GM12878 (cell line): ENCODE results near the gene ENPP4. TPM values are rescaled to one million over a fixed set of nuclear protein-coding genes. Genes with fewer than 3 reads are reported as not detected.

ENCODE experiments used
- ATAC-seq: fragments of 200-7000 bp; cut with Tn5 transposase; 3 replicates; pipeline ENCODE4 v1.9.1; 2020; ENCODE audit warnings: mild to moderate bottlenecking, moderate library complexity
- BruUV-seq: library from RNA; stranded (reverse); fragments of 400-500 nt; replicated peaks from 2 replicates; lab custom pipeline; 2021; lab: Mats Ljungman, UMichigan
- CTCF ChIA-PET: fragments of 300-600 bp; sonication (Branson Sonifier 250); formaldehyde crosslinking; extraction: SDS; loops from one replicate; lab custom pipeline; 2021; ENCODE audit warnings: inconsistent platforms; lab: Yijun Ruan, JAX
- POLR2A ChIA-PET: fragments of 350-600 bp; formaldehyde crosslinking; extraction: SDS; loops from one replicate; lab custom pipeline; 2021; ENCODE audit warnings: inconsistent platforms; lab: Charles Lee
- RAD21 ChIA-PET: fragments of 300-600 bp; sonication (Branson Sonifier 250); formaldehyde crosslinking; loops from one replicate; lab custom pipeline; 2023; ENCODE audit warnings: antibody characterized with exemption; ENCODE audit not compliant: unreplicated experiment; lab: Charles Lee
- SMC1A ChIA-PET: fragments of 300-600 bp; sonication (Branson Sonifier 250); formaldehyde crosslinking; loops from one replicate; lab custom pipeline; 2023; ENCODE audit not compliant: unreplicated experiment, uncharacterized antibody; lab: Charles Lee
- DNase-seq: peaks from one replicate; pipeline ENCODE4 v3.0.0-alpha.2; 2011; ENCODE audit warnings: low read depth, low spot score
- FAIRE-seq: peaks from 3 replicates; lab custom pipeline; 2011; peaks lifted over from hg19 to GRCh38; lab: Jason Lieb, UNC
- H2AFZ ChIP-seq: 2 replicates; pipeline ENCODE4 v1.6.0; 2011; ENCODE audit warnings: low read depth, low read length, control low read depth; ENCODE audit not compliant: control insufficient read depth
- H3K27ac ChIP-seq: 2 replicates; pipeline ENCODE4 v1.5.1; 2011; ENCODE audit warnings: control low read depth; ENCODE audit not compliant: control insufficient read depth, insufficient read depth
- H3K27me3 ChIP-seq, 2 experiments: replicated peaks in 1 of 2; 2 replicates each; pipeline versions ENCODE4 v1.6.0 to v1.6.1; 2011; ENCODE audit warnings: low read length in 1 of 2; ENCODE audit not compliant: control insufficient read depth in 2 of 2, insufficient read depth in 2 of 2
- H3K36me3 ChIP-seq, 2 experiments: 2 replicates each; pipeline ENCODE4 v1.5.1; 2011; ENCODE audit warnings: low read length in 1 of 2; ENCODE audit not compliant: control insufficient read depth in 2 of 2, insufficient read depth in 2 of 2
- H3K4me1 ChIP-seq: 2 replicates; pipeline ENCODE4 v1.6.1; 2011; ENCODE audit warnings: mild to moderate bottlenecking, low read length, moderate library complexity, mixed read lengths; ENCODE audit not compliant: control insufficient read depth, insufficient read depth
- H3K4me2 ChIP-seq: 2 replicates; pipeline ENCODE4 v1.6.0; 2011; ENCODE audit warnings: control low read depth; ENCODE audit not compliant: control insufficient read depth, insufficient read depth
- H3K4me3 ChIP-seq: fragments of 200-600 bp; sonication (generic); 2 replicates; pipeline ENCODE4 v1.5.1; 2016
- H3K79me2 ChIP-seq: 2 replicates; pipeline ENCODE4 v1.6.0; 2011; ENCODE audit warnings: low read length; ENCODE audit not compliant: control insufficient read depth, insufficient read depth
- H3K9ac ChIP-seq: 2 replicates; pipeline ENCODE4 v1.8.0; 2011; ENCODE audit warnings: low read length, control low read depth, mixed read lengths; ENCODE audit not compliant: control insufficient read depth, insufficient read depth
- H3K9me3 ChIP-seq: replicated peaks from 3 replicates; pipeline ENCODE4 v1.5.1; 2011; ENCODE audit warnings: mild to moderate bottlenecking, low read length; ENCODE audit not compliant: control insufficient read depth, insufficient read depth
- H4K20me1 ChIP-seq: 2 replicates; pipeline ENCODE4 v1.6.0; 2011; ENCODE audit not compliant: control insufficient read depth, insufficient read depth
- CEBPZ ChIP-seq: fragments of 150-350 bp; IDR thresholded peaks from 2 replicates; pipeline ENCODE4 v1.6.1; 2016; ENCODE audit warnings: low read depth, low read length
- ELK1 ChIP-seq: IDR thresholded peaks from 2 replicates; pipeline ENCODE4 v1.6.1; 2012; ENCODE audit warnings: low read depth, low read length, improper control_type of control experiment
- MEF2A ChIP-seq: IDR thresholded peaks from 2 replicates; pipeline ENCODE4 v1.6.1; 2011; ENCODE audit warnings: low read depth, mild to moderate bottlenecking, low read length, moderate library complexity; ENCODE audit not compliant: insufficient read depth
- NBN ChIP-seq: fragments of 450-650 bp; IDR thresholded peaks from 2 replicates; pipeline ENCODE4 v1.6.1; 2016
- NFIC ChIP-seq: IDR thresholded peaks from 2 replicates; pipeline ENCODE4 v1.6.1; 2012; ENCODE audit warnings: low read depth, mild to moderate bottlenecking, inconsistent platforms, low read length, moderate library complexity
- NR2C2 ChIP-seq: IDR thresholded peaks from 2 replicates; pipeline ENCODE4 v1.6.1; 2011; ENCODE audit warnings: borderline replicate concordance, low read depth; ENCODE audit not compliant: control insufficient read depth, insufficient read length
- SIN3A ChIP-seq: IDR thresholded peaks from 2 replicates; pipeline ENCODE4 v1.6.1; 2012; ENCODE audit warnings: low read depth, low read length, improper control_type of control experiment
- SREBF2 ChIP-seq: IDR thresholded peaks from 2 replicates; pipeline ENCODE4 v1.6.1; 2012; ENCODE audit warnings: mild to moderate bottlenecking, low read length
- ZNF207 ChIP-seq: fragments of 450-650 bp; IDR thresholded peaks from 2 replicates; pipeline ENCODE4 v1.6.1; 2014; ENCODE audit warnings: antibody characterized with exemption, mild to moderate bottlenecking, borderline replicate concordance
- WGBS: methylation state at CpG from one replicate; pipeline ENCODE4 v1.1.6; 2016; ENCODE audit warnings: low lambda C conversion rate; ENCODE audit not compliant: insufficient replicate concordance, insufficient coverage; ENCODE audit errors: missing lambda C conversion rate; 5-methylcytosine and 5-hydroxymethylcytosine counted together
- in situ Hi-C: fragments of 300-500 bp; cut with MboI; formaldehyde crosslinking; loops from 9 replicates; pipeline ENCODE4 v1.14.3; 2018; ENCODE audit warnings: mixed read lengths
- intact Hi-C: fragments of 100-400 bp; cut with micrococcal nuclease; formaldehyde crosslinking; loops from one replicate; pipeline ENCODE4 v1.14.2; 2022; ENCODE audit not compliant: unreplicated experiment
- polyA plus RNA-seq, 11 experiments: library from polyadenylated mRNA; depleted of rRNA in 4 of 11; unstranded in 6 of 11; stranded (reverse) in 5 of 11; fragments of >200 nt; fragmentation: Nextera tagmentation in 4 of 11; fragmentation: Illumina TruSeq in 1 of 11; extraction: Ambion mirVana in 4 of 11; extraction: Trizol in 1 of 11; gene quantifications; 1 replicate in 1 of 11; 2 replicates in 10 of 11; pipeline versions ENCODE4 v1.2.1 to v1.2.3, GENCODE V29; 2011 to 2016; ENCODE audit warnings: inconsistent platforms in 2 of 11, missing spikeins in 2 of 11, low read depth in 1 of 11
- total RNA-seq, 4 experiments: library from RNA; depleted of rRNA in 3 of 4; stranded (reverse); fragments of >200 nt in 3 of 4; fragmentation: Illumina TruSeq in 1 of 4; extraction: Trizol in 1 of 4; gene quantifications; 2 replicates each; pipeline versions ENCODE4 v1.2.1 to v1.2.3, GENCODE V29; 2013 to 2021

The ENPP4 gene
- total and polyA plus RNA-seq, 10 of the 15 experiments (the other 5 are each of a cell fraction or from before 2014, with no cell fraction given): 3.3 to 9.7 (median 5.3) TPM

GRCh38 chr6:46186583-46186982 is 56.8 kb downstream of the ENPP4 start:
- in situ Hi-C loops: no loop called here
- Histone ChIP-seq H3K9me3 (no peaks in the 10 kb centered on the region; the same call in 2 of the 3 replicates), H3K9ac (no peak overlapping the region), H3K27ac (no peak overlapping the region), H3K79me2 (no peaks in the 10 kb centered on the region), H3K36me3 (no peaks in the 10 kb centered on the region), H3K4me3 (no peak overlapping the region), H3K27me3 (peaks cover 3 to 4% of the 10 kb centered on the region in 2 experiments; a peak in 3 of 4 replicates), H2AFZ (no peak overlapping the region), H3K4me1 (no peaks in the 10 kb centered on the region), H4K20me1 (no peaks in the 10 kb centered on the region)
- 36% methylated on average over 1 of the region's 1 CpG for WGBS
- ChIA-PET CTCF (interaction anchor here (0.6 kb wide), 1 partner anchor 96 kb away, joined by 3 read pairs; no protein-coding TSS in a partner anchor), RAD21 (no interaction called here), SMC1A (interaction anchor here (1.4 to 1.6 kb wide), 3 partner anchors 30 to 48 kb away, joined by 4 to 6 read pairs (median 4); no protein-coding TSS in a partner anchor), POLR2A (no interaction called here)
- DNase-seq: no peak
- ATAC-seq: no peak
- no peak for FAIRE-seq
- intact Hi-C loops: no loop called here
- TF ChIP-seq NFIC (no peak), ZNF207 (no peak), SIN3A (no peak), CEBPZ (no peak), NR2C2 (no peak), SREBF2 (no peak), MEF2A (no peak), NBN (no peak), ELK1 (no peak)
- TF ChIP-seq, all 136 proteins: peak for 0
- no TSS peak for BruUV-seq
- H3K4me2 ChIP-seq: no peak overlapping the region
